Activated naive CD4-positive, alpha-beta T cell treated with Interleukin-2 at 50 U/mL for 16 hours (primary cell): ENCODE results near the gene THSD8.
"Not testable (repeated sequence)": the region's sequence is repeated elsewhere in the genome, so short reads cannot be mapped to it uniquely, and the experiment has no call there.

Experiments used
- DNase-seq: peaks from one replicate; pipeline ENCODE4 v3.0.0-alpha.2; 2020

The THSD8 gene

GRCh38 chr19:12793290-12794195 is 8.3 kb upstream of the THSD8 start:
- DNase-seq, result peak; percentile 91

- no peak for DNase-seq
Measured at GRCh38 chr19:12794196-12794941, 7.5 kb upstream of the THSD8 start.

GRCh38 chr19:12794971-12795381 is 6.9 kb upstream of the THSD8 start:
- DNase-seq, result no peak

GRCh38 chr19:12796146-12797071 is 5.5 kb upstream of the THSD8 start:
- peak; percentile 74 for DNase-seq

- DNase-seq, result no peak
Measured at GRCh38 chr19:12797141-12797587, 4.7 kb upstream of the THSD8 start.

- DNase-seq, result not testable (repeated sequence)
Measured at GRCh38 chr19:12797607-12798006, 4.3 kb upstream of the THSD8 start.

- no peak for DNase-seq
Measured at GRCh38 chr19:12799742-12800465, 2.0 kb upstream of the THSD8 start.

- no peak for DNase-seq
Measured at GRCh38 chr19:12800466-12800770, 1.5 kb upstream of the THSD8 start.

- peak; percentile 33 for DNase-seq
Measured at GRCh38 chr19:12800923-12801465, 875 bp upstream of the THSD8 start.

GRCh38 chr19:12802267-12803106 is 618 bp downstream of the THSD8 start:
- no peak for DNase-seq

GRCh38 chr19:12804051-12804450 is 2.2 kb downstream of the THSD8 start:
- no peak for DNase-seq

- DNase-seq, result peak; percentile 90
Measured at GRCh38 chr19:12806242-12807081, 4.6 kb downstream of the THSD8 start, which contains the start of gene RNASEH2A. TSS of gene RNASEH2A (plus strand) at chr19:12806584. CDS start at chr19:12806674, 90 bp downstream.

- no peak for DNase-seq
Measured at GRCh38 chr19:12815088-12815487, 13.2 kb downstream of the THSD8 start.

GRCh38 chr19:12817188-12817587 is 15.3 kb downstream of the THSD8 start:
- not testable (repeated sequence) for DNase-seq

GRCh38 chr19:12817810-12818209 is 15.9 kb downstream of the THSD8 start:
- DNase-seq, result not testable (repeated sequence)

GRCh38 chr19:12821761-12822160 is 19.9 kb downstream of the THSD8 start:
- DNase-seq, result no peak

- no peak for DNase-seq
Measured at GRCh38 chr19:12825254-12826131, 23.6 kb downstream of the THSD8 start.

GRCh38 chr19:12828494-12828893 is 26.6 kb downstream of the THSD8 start:
- no peak for DNase-seq

GRCh38 chr19:12833418-12833737 is 31.5 kb downstream of the THSD8 start:
- no peak for DNase-seq
